Esophagus squamous epithelium (tissue), 5 donors: ENCODE data around the gene SUSD1. TPM values are rescaled to one million over a fixed set of nuclear protein-coding genes. Genes with fewer than 3 reads are reported as not detected.

Source experiments
- DNase-seq: peaks from one replicate; lab custom pipeline; 2025; lab: John Stamatoyannopoulos, UW
- H3K27ac ChIP-seq, 4 donors: fragments of 200-600 bp; sonication (generic); one replicate each; pipeline ENCODE4 v1.5.1; 2016 to 2019; ENCODE audit warnings: mild to moderate bottlenecking in 1 of 4
- H3K27me3 ChIP-seq, 4 donors: fragments of 200-600 bp; sonication (generic); 1 replicate in 3 of 4; 2 replicates in 1 of 4; pipeline versions ENCODE4 v1.5.1 to v1.6.0; 2017 to 2021; ENCODE audit warnings: antibody characterized with exemption in 1 of 4
- H3K36me3 ChIP-seq, 3 donors: fragments of 200-600 bp; sonication (generic); one replicate each; pipeline ENCODE4 v1.5.1; 2016 to 2019
- H3K4me1 ChIP-seq, 3 donors: fragments of 200-600 bp; sonication (generic); one replicate each; pipeline ENCODE4 v1.5.1; 2017 to 2019
- H3K4me3 ChIP-seq, 4 donors: fragments of 200-600 bp; sonication (generic); 1 replicate in 3 of 4; 2 replicates in 1 of 4; pipeline ENCODE4 v1.5.1; 2016 to 2019; ENCODE audit warnings: mild to moderate bottlenecking in 2 of 4, moderate library complexity in 1 of 4
- H3K9me3 ChIP-seq, 3 donors: fragments of 200-600 bp; sonication (generic); one replicate each; pipeline ENCODE4 v1.5.1; 2016 to 2019
- POLR2A ChIP-seq, 4 donors: fragments of 450-650 bp; IDR thresholded peaks; one replicate each; pipeline ENCODE4 v1.6.1; 2017; ENCODE audit warnings: antibody characterized with exemption in 4 of 4, mild to moderate bottlenecking in 4 of 4, moderate library complexity in 3 of 4
- WGBS, 2 donors: methylation state at CpG; one replicate each; pipeline ENCODE4 v1.1.5; 2018; 5-methylcytosine and 5-hydroxymethylcytosine counted together
- intact Hi-C: fragments of 100-400 bp; cut with DNase I; formaldehyde crosslinking; loops from one replicate; pipeline ENCODE4 v1.15.0; 2022
- small RNA-seq, 4 donors: library from RNA; depleted of rRNA; stranded (forward); fragments of <200 nt; gene quantifications; one replicate each; pipeline ENCODE3, GENCODE V24; 2016
- total RNA-seq, 4 donors: library from RNA; depleted of rRNA; stranded (reverse); fragments of >200 nt; gene quantifications; one replicate each; pipeline ENCODE4 v1.1.0, GENCODE V29; 2016
- TF ChIP-seq, protein P1 (sequence below), 6 experiments: fragments of 450-650 bp in 4 of 6; fragments of 200-600 bp in 2 of 6; sonication (generic) in 2 of 6; IDR thresholded peaks; one replicate each; pipeline ENCODE4 v1.5.1; 2016 to 2019; ENCODE audit warnings: antibody characterized with exemption in 6 of 6, mild to moderate bottlenecking in 4 of 6, moderate library complexity in 4 of 6
- donor health status: DM: yes; HTN: yes; CAD: no.

The SUSD1 gene
- total RNA-seq, 4 donors from 2014 or later: 5.6 to 6.6 (median 6.5) TPM

DNA sequence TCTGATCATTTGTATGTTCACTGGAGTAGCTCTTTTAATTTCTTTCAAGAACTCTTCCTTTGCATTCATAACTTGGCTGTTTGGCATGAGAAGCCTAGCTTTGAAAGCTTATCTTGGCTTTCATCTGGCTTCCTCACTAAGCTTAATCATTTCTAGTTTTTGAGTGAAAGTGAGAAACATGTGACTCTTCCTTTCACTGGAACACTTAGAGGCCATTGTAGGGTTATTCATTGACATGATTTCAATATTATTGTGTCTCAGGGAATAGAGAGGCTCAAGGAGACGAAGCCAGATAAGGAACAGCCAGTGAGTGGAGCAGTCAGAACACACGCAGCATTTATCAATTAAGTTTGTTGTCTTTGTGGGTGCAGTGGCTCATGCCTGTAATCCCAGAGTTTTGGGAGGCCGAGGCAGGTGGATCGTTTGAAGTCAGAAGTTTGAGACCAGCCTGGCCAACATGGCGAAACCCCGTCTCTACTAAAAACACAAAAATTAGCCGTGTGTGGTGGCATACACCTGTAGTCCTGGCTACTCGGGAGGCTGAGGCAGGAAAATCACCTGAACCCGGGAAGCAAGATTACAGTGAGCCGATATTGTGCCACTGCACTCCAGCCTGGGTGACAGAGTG lies 180.2 kb downstream of the SUSD1 start:
- Histone ChIP-seq H3K27me3 (no peaks in the 10 kb centered on the region), H3K4me3 (no peak overlapping the region), H3K36me3 (no peaks in the 10 kb centered on the region), H3K9me3 (no peaks in the 10 kb centered on the region), H3K27ac (no peak overlapping the region), H3K4me1 (peaks cover 0 to 9% (median 0%) of the 10 kb centered on the region in 3 donors)
- TF ChIP-seq POLR2A (IDR thresholded peaks at IDR 0.05): no peak
- TF ChIP-seq, protein P1, sequence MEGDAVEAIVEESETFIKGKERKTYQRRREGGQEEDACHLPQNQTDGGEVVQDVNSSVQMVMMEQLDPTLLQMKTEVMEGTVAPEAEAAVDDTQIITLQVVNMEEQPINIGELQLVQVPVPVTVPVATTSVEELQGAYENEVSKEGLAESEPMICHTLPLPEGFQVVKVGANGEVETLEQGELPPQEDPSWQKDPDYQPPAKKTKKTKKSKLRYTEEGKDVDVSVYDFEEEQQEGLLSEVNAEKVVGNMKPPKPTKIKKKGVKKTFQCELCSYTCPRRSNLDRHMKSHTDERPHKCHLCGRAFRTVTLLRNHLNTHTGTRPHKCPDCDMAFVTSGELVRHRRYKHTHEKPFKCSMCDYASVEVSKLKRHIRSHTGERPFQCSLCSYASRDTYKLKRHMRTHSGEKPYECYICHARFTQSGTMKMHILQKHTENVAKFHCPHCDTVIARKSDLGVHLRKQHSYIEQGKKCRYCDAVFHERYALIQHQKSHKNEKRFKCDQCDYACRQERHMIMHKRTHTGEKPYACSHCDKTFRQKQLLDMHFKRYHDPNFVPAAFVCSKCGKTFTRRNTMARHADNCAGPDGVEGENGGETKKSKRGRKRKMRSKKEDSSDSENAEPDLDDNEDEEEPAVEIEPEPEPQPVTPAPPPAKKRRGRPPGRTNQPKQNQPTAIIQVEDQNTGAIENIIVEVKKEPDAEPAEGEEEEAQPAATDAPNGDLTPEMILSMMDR (IDR thresholded peaks at IDR 0.05): no peak
- 77 to 90% methylated on average over 4 to 10 of the region's 10 CpGs for WGBS, 2 donors
- intact Hi-C loops: no loop called here
- DNase-seq: no peak

DNA sequence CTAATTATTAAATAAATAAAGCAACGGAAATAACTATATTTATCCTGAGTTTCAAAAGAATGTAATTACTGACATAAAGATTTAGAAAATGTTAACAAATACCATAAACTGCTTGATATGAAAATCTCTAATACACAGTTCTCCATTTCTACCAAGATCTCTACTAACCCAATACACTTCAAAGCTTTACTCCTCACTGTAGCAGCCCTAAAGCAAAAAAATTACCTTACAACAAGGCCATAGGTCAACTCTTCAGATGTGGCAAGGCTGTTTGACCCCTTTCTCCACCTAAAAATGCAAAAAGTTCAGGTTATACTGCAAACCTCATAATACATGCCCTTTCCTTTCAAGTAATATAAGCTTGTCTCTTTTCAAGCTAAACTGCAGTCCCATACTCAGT lies 181.8 kb downstream of the SUSD1 start:
- Histone ChIP-seq H3K9me3 (no peaks in the 10 kb centered on the region), H3K27ac (no peak overlapping the region), H3K4me1 (peaks cover 0 to 9% (median 0%) of the 10 kb centered on the region in 3 donors), H3K4me3 (no peak overlapping the region), H3K36me3 (no peaks in the 10 kb centered on the region), H3K27me3 (no peaks in the 10 kb centered on the region)
- no peak for DNase-seq
- WGBS, 2 donors: 30 to 38% methylated on average over 1 of the region's 1 CpG
- intact Hi-C loops: no loop called here
- no peak for TF ChIP-seq POLR2A (IDR thresholded peaks at IDR 0.05)
- TF ChIP-seq, protein P1 (IDR thresholded peaks at IDR 0.05): no peak

DNA sequence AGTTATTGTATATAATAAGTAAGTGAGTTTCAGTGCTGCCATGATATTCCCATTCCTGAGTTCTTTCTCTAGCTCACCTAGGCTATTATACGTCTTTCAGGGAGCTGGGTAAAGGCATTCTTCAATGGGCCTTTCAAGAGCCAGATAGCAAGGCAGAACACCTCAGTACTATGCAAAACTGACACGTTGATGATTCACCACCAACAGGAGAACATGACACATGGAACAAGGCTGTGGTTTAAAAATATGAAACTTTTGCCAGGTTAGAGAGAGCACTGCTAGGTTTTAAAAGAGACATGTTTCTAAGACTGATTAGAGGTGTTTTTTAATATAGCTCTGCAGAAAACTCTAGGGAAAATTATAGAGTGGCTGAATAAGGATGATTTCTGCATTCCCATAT lies 182.6 kb downstream of the SUSD1 start:
- no peaks in the 10 kb centered on the region for H3K27me3 ChIP-seq
- TF ChIP-seq, protein P1 (IDR thresholded peaks at IDR 0.05): no peak
- no peak for TF ChIP-seq POLR2A (IDR thresholded peaks at IDR 0.05)
- intact Hi-C loops: no loop called here
- no peak overlapping the region for H3K4me3 ChIP-seq
- no peaks in the 10 kb centered on the region for H3K9me3 ChIP-seq
- WGBS, 2 donors: 33 to 35% methylated on average over 2 of the region's 2 CpGs
- no peak for DNase-seq
- H3K27ac ChIP-seq: no peak overlapping the region
- H3K4me1 ChIP-seq: peaks cover 0 to 9% (median 0%) of the 10 kb centered on the region in 3 donors
- no peaks in the 10 kb centered on the region for H3K36me3 ChIP-seq

DNA sequence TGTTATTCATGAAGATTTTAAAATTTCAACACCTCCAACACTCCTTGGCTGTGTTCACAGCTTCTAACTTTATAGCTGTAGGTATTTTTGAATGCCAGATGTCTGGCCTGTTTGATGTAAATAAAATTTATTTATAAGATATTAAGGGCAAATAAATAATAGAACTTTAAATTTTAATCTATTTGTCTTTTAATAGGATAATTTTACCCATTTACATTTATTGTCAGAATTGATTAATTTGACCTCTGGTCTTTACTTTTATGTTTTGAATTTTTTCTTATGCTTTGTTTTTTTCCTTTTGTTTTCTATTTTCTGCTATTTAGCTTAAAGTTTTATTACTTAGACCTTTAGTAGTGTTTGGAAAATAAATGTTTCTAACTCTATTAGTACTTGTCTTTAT lies 183.9 kb downstream of the SUSD1 start:
- Histone ChIP-seq H3K27ac (no peak overlapping the region), H3K27me3 (no peaks in the 10 kb centered on the region), H3K9me3 (no peaks in the 10 kb centered on the region), H3K4me3 (no peak overlapping the region), H3K4me1 (peaks cover 0 to 20% (median 9%) of the 10 kb centered on the region in 3 donors), H3K36me3 (no peaks in the 10 kb centered on the region)
- no peak for TF ChIP-seq POLR2A (IDR thresholded peaks at IDR 0.05)
- TF ChIP-seq, protein P1 (IDR thresholded peaks at IDR 0.05): no peak
- no peak for DNase-seq
- intact Hi-C loops: no loop called here

Small RNAs within 50 kb of the gene (small RNA-seq; reads per million reads assigned to genes)
- gene RF00019: 0 reads per million in 4 donors
- 0 reads per million in 4 donors for gene RNU6-710P
- 0 reads per million in 4 donors for gene RNU6-855P

Other genes with a start within 250 kb of the SUSD1 start
- 100 to 1,000 TPM in 2 of 4 donors, 10 to 100 TPM in 2; 71.9 to 113 (median 88.8) TPM for gene PTBP3, start 158.3 kb upstream of the SUSD1 start, total RNA-seq
- gene HSDL2, start 204.8 kb upstream of the SUSD1 start, total RNA-seq: 10 to 100 TPM; 18.5 to 49.4 (median 36.0) TPM